NOMO-1 treated with dmso at 0.1 percent for 144 hours (cell line): ENCODE data around the gene CCSER1.
"Not testable (repeated sequence)": the region's sequence is repeated elsewhere in the genome, so short reads cannot be mapped to it uniquely, and the experiment has no call there.

Experiments
- DNase-seq: peaks from one replicate; lab custom pipeline; 2025; ENCODE audit not compliant: unreplicated experiment; lab: John Stamatoyannopoulos, UW

CCSER1 gene

GRCh38 chr4:91620952-91621351 is 1493.8 kb downstream of the CCSER1 start:
- no peak for DNase-seq

GRCh38 chr4:91621446-91621845 is 1494.3 kb downstream of the CCSER1 start:
- DNase-seq: no peak

GRCh38 chr4:91622925-91623602 is 1495.9 kb downstream of the CCSER1 start:
- no peak for DNase-seq

GRCh38 chr4:91623603-91623967 is 1496.4 kb downstream of the CCSER1 start:
- not testable (repeated sequence) for DNase-seq

- DNase-seq: no peak
These were observed 1502.9 kb downstream of the CCSER1 start for GRCh38 chr4:91630054-91630453.

- DNase-seq: no peak
These were observed 1503.6 kb downstream of the CCSER1 start for GRCh38 chr4:91630764-91631163.

GRCh38 chr4:91631335-91631734 is 1504.1 kb downstream of the CCSER1 start:
- DNase-seq: no peak

GRCh38 chr4:91636083-91636482 is 1508.9 kb downstream of the CCSER1 start:
- no peak for DNase-seq
